Endothelial cell of umbilical vein (primary cell): Measurements from ENCODE around the gene COL9A3. TPM values are rescaled to one million over a fixed set of nuclear protein-coding genes. Genes with fewer than 3 reads are reported as not detected.
"Not testable (repeated sequence)": the region's sequence is repeated elsewhere in the genome, so short reads cannot be mapped to it uniquely, and the experiment has no call there.

Source experiments
- BruUV-seq: library from RNA; stranded (reverse); fragments of 400-500 nt; replicated peaks from 2 replicates; lab custom pipeline; 2021; lab: Mats Ljungman, UMichigan
- CTCF ChIA-PET: fragments of 300-600, 350-600 bp; sonication (Branson Sonifier 250); formaldehyde crosslinking; loops from one replicate; lab custom pipeline; 2021; ENCODE audit warnings: antibody characterized with exemption, inconsistent platforms; lab: Charles Lee
- POLR2A ChIA-PET: fragments of 300-600, 350-600 bp; sonication (Branson Sonifier 250); formaldehyde crosslinking; loops from one replicate; lab custom pipeline; 2021; ENCODE audit warnings: antibody characterized with exemption, inconsistent platforms; lab: Charles Lee
- DNase-seq: peaks from one replicate; pipeline ENCODE4 v3.0.0-alpha.2; 2011; ENCODE audit warnings: low read depth, low spot score
- FAIRE-seq: peaks from 2 replicates; lab custom pipeline; 2011; peaks lifted over from hg19 to GRCh38; lab: Jason Lieb, UNC
- H2AFZ ChIP-seq: 2 replicates; pipeline ENCODE4 v1.6.0; 2012; ENCODE audit warnings: low read depth, low read length, control low read depth, inconsistent platforms
- H3K27ac ChIP-seq: 2 replicates; pipeline ENCODE4 v1.5.1; 2011; ENCODE audit warnings: low read depth, mild to moderate bottlenecking, control low read depth, low read length, moderate library complexity; ENCODE audit not compliant: insufficient read depth
- H3K27me3 ChIP-seq, 2 experiments: 2 replicates each; pipeline versions ENCODE4 v1.6.0 to v1.6.1; 2011; ENCODE audit warnings: low read length in 2 of 2, mixed read lengths in 1 of 2; ENCODE audit not compliant: control insufficient read depth in 2 of 2, insufficient read depth in 2 of 2
- H3K36me3 ChIP-seq, 2 experiments: 2 replicates in 1 of 2; 3 replicates in 1 of 2; pipeline ENCODE4 v1.5.1; 2011; ENCODE audit warnings: low read length in 2 of 2, mild to moderate bottlenecking in 1 of 2, moderate library complexity in 1 of 2; ENCODE audit not compliant: control insufficient read depth in 2 of 2, insufficient read depth in 2 of 2; ENCODE audit errors: extremely low read depth in 1 of 2
- H3K4me1 ChIP-seq: 3 replicates; pipeline ENCODE4 v1.5.1; 2011; ENCODE audit warnings: mild to moderate bottlenecking, low read length; ENCODE audit not compliant: control insufficient read depth, insufficient read depth; ENCODE audit errors: extremely low read depth
- H3K4me2 ChIP-seq: 2 replicates; pipeline ENCODE4 v1.6.1; 2011; ENCODE audit warnings: low read length, control low read depth, mixed read lengths; ENCODE audit not compliant: insufficient read depth
- H3K4me3 ChIP-seq, 3 experiments: fragments of 200-600 bp in 1 of 3; sonication (generic), shearing (Covaris generic) in 1 of 3; replicated peaks in 1 of 3; 2 replicates each; pipeline ENCODE4 v1.5.1; 2011 to 2016; ENCODE audit warnings: control low read depth in 3 of 3, low read length in 3 of 3, mild to moderate bottlenecking in 2 of 3, inconsistent platforms in 1 of 3, low read depth in 1 of 3, moderate library complexity in 1 of 3; ENCODE audit not compliant: insufficient read depth in 1 of 3
- H3K79me2 ChIP-seq: 2 replicates; pipeline ENCODE4 v1.6.0; 2012; ENCODE audit warnings: low read length, inconsistent platforms; ENCODE audit not compliant: control insufficient read depth, insufficient read depth
- H3K9ac ChIP-seq: replicated peaks from 2 replicates; pipeline ENCODE3; 2011; ENCODE audit warnings: low read length, control low read depth; ENCODE audit not compliant: insufficient read depth; ENCODE audit errors: extremely low read depth
- H3K9me1 ChIP-seq: replicated peaks from 3 replicates; pipeline ENCODE4 v1.6.0; 2011; ENCODE audit warnings: mild to moderate bottlenecking, low read length; ENCODE audit not compliant: control insufficient read depth, insufficient read depth; ENCODE audit errors: extremely low read depth
- H3K9me3 ChIP-seq: replicated peaks from 2 replicates; pipeline ENCODE4 v1.5.1; 2012; ENCODE audit warnings: low read length, inconsistent platforms; ENCODE audit not compliant: control insufficient read depth, insufficient read depth
- H4K20me1 ChIP-seq: replicated peaks from 2 replicates; pipeline ENCODE3; 2011; ENCODE audit warnings: mild to moderate bottlenecking, low read length; ENCODE audit not compliant: control insufficient read depth, insufficient read depth; ENCODE audit errors: extremely low read depth
- EZH2 ChIP-seq: IDR thresholded peaks from 2 replicates; pipeline ENCODE4 v1.6.1; 2012; ENCODE audit warnings: borderline replicate concordance, low read depth, mild to moderate bottlenecking, moderate library complexity, low read length, inconsistent platforms; ENCODE audit not compliant: severe bottlenecking
- FOS ChIP-seq: IDR thresholded peaks from 2 replicates; pipeline ENCODE4 v1.6.1; 2011; ENCODE audit warnings: mild to moderate bottlenecking, low read length, moderate library complexity, borderline replicate concordance; ENCODE audit not compliant: insufficient read depth
- GATA2 ChIP-seq: IDR thresholded peaks from 2 replicates; pipeline ENCODE4 v1.7.0; 2011; ENCODE audit warnings: low read depth, mild to moderate bottlenecking, moderate library complexity, mixed read lengths, low read length; ENCODE audit not compliant: insufficient read length, insufficient read depth
- JUN ChIP-seq: IDR thresholded peaks from 2 replicates; pipeline ENCODE4 v1.6.1; 2011; ENCODE audit warnings: borderline replicate concordance, low read depth; ENCODE audit not compliant: insufficient read length, insufficient read depth
- MYC ChIP-seq: IDR thresholded peaks from one replicate; pipeline ENCODE4 v1.6.1; 2011; ENCODE audit warnings: mild to moderate bottlenecking, low read depth, low read length
- POLR2A ChIP-seq: IDR thresholded peaks from 2 replicates; pipeline ENCODE4 v1.6.1; 2012; ENCODE audit warnings: low read depth, mild to moderate bottlenecking, control low read depth, low read length
- POLR2AphosphoS5 ChIP-seq: IDR thresholded peaks from 2 replicates; pipeline ENCODE4 v1.6.1; 2012; ENCODE audit warnings: low read depth, mild to moderate bottlenecking, control low read depth, low read length, moderate library complexity; ENCODE audit not compliant: insufficient read depth
- dilution Hi-C: fragments of 300-500 bp; cut with MboI; formaldehyde crosslinking; loops from one replicate; pipeline ENCODE4 v1.15.0; 2019; ENCODE audit warnings: low sequenced_read_pairs; ENCODE audit not compliant: extremely low pct_ligation_motif_present
- intact Hi-C: fragments of 100-400 bp; cut with micrococcal nuclease; formaldehyde crosslinking; loops from one replicate; pipeline ENCODE4 v1.10.0; 2022
- polyA plus RNA-seq, 4 experiments: library from polyadenylated mRNA; depleted of rRNA in 3 of 4; stranded (reverse) in 3 of 4; unstranded in 1 of 4; fragments of >200 nt; gene quantifications; 2 replicates each; pipeline versions ENCODE4 v1.2.1 to v1.2.3, GENCODE V29; 2011 to 2012; ENCODE audit warnings: missing spikeins in 1 of 4
- total RNA-seq: library from RNA; stranded (reverse); gene quantifications from 2 replicates; pipeline ENCODE4 v1.2.3, GENCODE V29; 2021
- TF ChIP-seq, protein P1 (sequence below): IDR thresholded peaks from 2 replicates; pipeline ENCODE4 v1.6.1; 2011; ENCODE audit not compliant: insufficient read depth, insufficient read length
- TF ChIP-seq, protein P2 (sequence below), 2 donors: IDR thresholded peaks; 1 replicate in 1 of 2; 2 replicates in 1 of 2; pipeline ENCODE4 v1.5.1; 2011; ENCODE audit warnings: low read length in 2 of 2, mild to moderate bottlenecking in 2 of 2, moderate library complexity in 2 of 2, control low read depth in 1 of 2, inconsistent platforms in 1 of 2, low read depth in 1 of 2; ENCODE audit not compliant: insufficient read depth in 1 of 2; ENCODE audit errors: extremely low read depth in 1 of 2

Gene COL9A3
- total and polyA plus RNA-seq, 2 donors (not counting 3 experiments of a cell fraction or from before 2014, with no cell fraction given), result 0.46 to 0.60 TPM

GRCh38 chr20:62846166-62846890 is 29.5 kb downstream of the COL9A3 start:
- H3K36me3 ChIP-seq, result no peaks in the 10 kb centered on the region
- H3K9me3 ChIP-seq, result no peaks in the 10 kb centered on the region
- H3K27me3 ChIP-seq, result no peaks in the 10 kb centered on the region
- no peak overlapping the region for H3K4me2 ChIP-seq
- no peak overlapping the region for H3K9ac ChIP-seq
- H4K20me1 ChIP-seq, result no peaks in the 10 kb centered on the region
- H3K79me2 ChIP-seq, result no peaks in the 10 kb centered on the region
- no peaks in the 10 kb centered on the region for H3K9me1 ChIP-seq
- BruUV-seq, result no TSS peak
- ChIA-PET POLR2A (no interaction called here), CTCF (interaction anchor here (0.6 to 2.1 kb wide), 5 partner anchors 16 to 179 kb away, joined by 3 to 14 read pairs (median 4); no protein-coding TSS in a partner anchor)
- dilution Hi-C loops (no loop called here), intact Hi-C loops (no loop called here)
- FAIRE-seq, result no peak
- no peak overlapping the region for H3K4me3 ChIP-seq
- no peak for DNase-seq
- no peak overlapping the region for H3K27ac ChIP-seq
- no peak overlapping the region for H2AFZ ChIP-seq
- TF ChIP-seq EZH2, result no peak
- TF ChIP-seq JUN, result no peak
- TF ChIP-seq MYC, result no peak
- TF ChIP-seq, protein P1, sequence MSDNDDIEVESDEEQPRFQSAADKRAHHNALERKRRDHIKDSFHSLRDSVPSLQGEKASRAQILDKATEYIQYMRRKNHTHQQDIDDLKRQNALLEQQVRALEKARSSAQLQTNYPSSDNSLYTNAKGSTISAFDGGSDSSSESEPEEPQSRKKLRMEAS, result no peak
- TF ChIP-seq, protein P2, sequence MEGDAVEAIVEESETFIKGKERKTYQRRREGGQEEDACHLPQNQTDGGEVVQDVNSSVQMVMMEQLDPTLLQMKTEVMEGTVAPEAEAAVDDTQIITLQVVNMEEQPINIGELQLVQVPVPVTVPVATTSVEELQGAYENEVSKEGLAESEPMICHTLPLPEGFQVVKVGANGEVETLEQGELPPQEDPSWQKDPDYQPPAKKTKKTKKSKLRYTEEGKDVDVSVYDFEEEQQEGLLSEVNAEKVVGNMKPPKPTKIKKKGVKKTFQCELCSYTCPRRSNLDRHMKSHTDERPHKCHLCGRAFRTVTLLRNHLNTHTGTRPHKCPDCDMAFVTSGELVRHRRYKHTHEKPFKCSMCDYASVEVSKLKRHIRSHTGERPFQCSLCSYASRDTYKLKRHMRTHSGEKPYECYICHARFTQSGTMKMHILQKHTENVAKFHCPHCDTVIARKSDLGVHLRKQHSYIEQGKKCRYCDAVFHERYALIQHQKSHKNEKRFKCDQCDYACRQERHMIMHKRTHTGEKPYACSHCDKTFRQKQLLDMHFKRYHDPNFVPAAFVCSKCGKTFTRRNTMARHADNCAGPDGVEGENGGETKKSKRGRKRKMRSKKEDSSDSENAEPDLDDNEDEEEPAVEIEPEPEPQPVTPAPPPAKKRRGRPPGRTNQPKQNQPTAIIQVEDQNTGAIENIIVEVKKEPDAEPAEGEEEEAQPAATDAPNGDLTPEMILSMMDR (IDR thresholded peaks at IDR 0.05; ENCODE audit: extremely low read depth in 1 of 2, insufficient read depth in 1 of 2, low read depth in 1 of 2, low read length in 2 of 2), result no peak
- no peak for TF ChIP-seq POLR2A
- TF ChIP-seq POLR2AphosphoS5, result no peak
- no peak for TF ChIP-seq FOS
- TF ChIP-seq GATA2, result no peak
- H3K4me1 ChIP-seq, result no peaks in the 10 kb centered on the region

- H3K27me3 ChIP-seq, H3K9me1 ChIP-seq, dilution Hi-C loops, H4K20me1 ChIP-seq, H3K27ac ChIP-seq, H3K9me3 ChIP-seq, POLR2A ChIA-PET, BruUV-seq, H2AFZ ChIP-seq, H3K4me1 ChIP-seq, H3K9ac ChIP-seq, H3K36me3 ChIP-seq, H3K4me3 ChIP-seq, intact Hi-C loops, FAIRE-seq, H3K79me2 ChIP-seq, DNase-seq, H3K4me2 ChIP-seq: not testable (repeated sequence)
- CTCF ChIA-PET, result interaction anchor here (1.2 kb wide), 1 partner anchor 26 kb away, joined by 3 read pairs; no protein-coding TSS in a partner anchor
Measured at GRCh38 chr20:62848917-62849316, 32.1 kb downstream of the COL9A3 start.
